OCI-LY7 (cell line): ENCODE results near the gene DUSP9.

Experiments
- CTCF ChIP-seq: fragments of 200-600 bp; sonication (generic); conservative IDR thresholded peaks from 2 replicates; pipeline ENCODE4 v1.5.1; 2014; ENCODE audit warnings: mild to moderate bottlenecking, antibody characterized with exemption, low read length, moderate library complexity, mixed read lengths
- EZH2phosphoT487 ChIP-seq: fragments of 200-600 bp; sonication (generic); IDR thresholded peaks from 2 replicates; pipeline ENCODE4 v1.6.1; 2018; ENCODE audit warnings: low read depth, borderline replicate concordance, mild to moderate bottlenecking, mixed run types, antibody characterized with exemption, low read length, moderate library complexity, mixed read lengths

- TF ChIP-seq CTCF: no peak
- no peak for TF ChIP-seq EZH2phosphoT487
These were observed 9.6 kb upstream of the DUSP9 start for GRCh38 chrX:153637121-153638040.
